CD1c-positive myeloid dendritic cell (primary cell): Measurements from ENCODE around the gene AFG3L2.

Experiments used
- DNase-seq: peaks from one replicate; pipeline ENCODE4 v3.0.0-alpha.2; 2016; ENCODE audit errors: extremely low spot score

AFG3L2 gene

DNA sequence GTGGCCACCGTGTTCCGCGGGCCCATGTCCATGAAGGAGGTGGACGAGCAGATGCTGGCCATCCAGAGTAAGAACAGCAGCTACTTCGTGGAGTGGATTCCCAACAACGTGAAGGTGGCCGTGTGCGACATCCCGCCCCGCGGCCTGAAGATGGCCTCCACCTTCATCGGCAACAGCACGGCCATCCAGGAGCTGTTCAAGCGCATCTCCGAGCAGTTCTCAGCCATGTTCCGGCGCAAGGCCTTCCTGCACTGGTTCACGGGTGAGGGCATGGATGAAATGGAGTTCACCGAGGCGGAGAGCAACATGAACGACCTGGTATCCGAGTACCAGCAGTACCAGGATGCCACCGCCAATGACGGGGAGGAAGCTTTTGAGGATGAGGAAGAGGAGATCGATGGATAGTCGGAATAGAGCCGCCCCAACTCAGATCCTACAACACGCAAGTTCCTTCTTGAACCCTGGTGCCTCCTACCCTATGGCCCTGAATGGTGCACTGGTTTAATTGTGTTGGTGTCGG is 51.2 kb downstream of the AFG3L2 start:
- DNase-seq = no peak

DNA sequence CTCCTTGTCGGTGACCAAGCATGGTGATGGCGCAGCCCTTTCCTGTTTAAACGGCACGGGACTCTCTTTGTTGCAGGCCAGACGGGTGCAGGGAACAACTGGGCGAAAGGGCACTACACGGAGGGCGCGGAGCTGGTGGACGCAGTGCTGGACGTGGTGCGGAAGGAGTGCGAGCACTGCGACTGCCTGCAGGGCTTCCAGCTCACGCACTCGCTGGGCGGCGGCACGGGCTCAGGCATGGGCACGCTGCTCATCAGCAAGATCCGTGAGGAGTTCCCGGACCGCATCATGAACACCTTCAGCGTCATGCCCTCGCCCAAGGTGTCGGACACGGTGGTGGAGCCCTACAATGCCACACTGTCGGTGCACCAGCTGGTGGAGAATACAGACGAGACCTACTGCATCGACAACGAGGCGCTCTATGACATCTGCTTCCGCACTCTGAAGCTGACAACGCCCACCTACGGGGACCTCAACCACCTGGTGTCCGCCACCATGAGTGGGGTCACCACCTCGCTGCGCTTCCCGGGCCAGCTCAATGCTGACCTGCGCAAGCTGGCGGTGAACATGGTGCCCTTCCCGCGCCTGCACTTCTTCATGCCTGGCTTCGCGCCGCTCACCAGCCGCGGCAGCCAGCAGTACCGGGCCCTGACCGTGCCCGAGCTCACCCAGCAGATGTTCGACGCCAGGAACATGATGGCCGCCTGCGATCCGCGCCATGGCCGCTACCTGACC is 51.9 kb downstream of the AFG3L2 start:
- no peak for DNase-seq

DNA sequence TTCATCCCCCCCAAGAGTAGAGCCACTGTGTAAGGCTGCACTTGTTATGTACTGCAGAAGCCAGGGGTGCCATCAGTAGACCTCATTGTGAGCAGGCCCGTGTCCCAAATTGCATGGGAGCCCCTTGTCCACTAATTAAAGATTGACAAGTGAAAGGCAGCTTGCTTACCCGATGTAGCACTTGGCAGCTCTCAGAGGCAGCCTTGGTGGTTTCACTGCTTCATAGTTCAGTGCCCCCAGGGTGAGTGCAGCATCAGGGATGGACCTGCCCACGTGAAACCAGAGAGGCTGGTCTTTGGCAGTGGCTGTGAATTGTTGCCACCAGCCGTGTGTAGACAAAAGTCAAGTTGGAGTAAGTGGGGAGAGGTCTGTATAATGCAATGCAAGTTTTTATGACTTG is 55.7 kb downstream of the AFG3L2 start:
- DNase-seq = no peak

DNA sequence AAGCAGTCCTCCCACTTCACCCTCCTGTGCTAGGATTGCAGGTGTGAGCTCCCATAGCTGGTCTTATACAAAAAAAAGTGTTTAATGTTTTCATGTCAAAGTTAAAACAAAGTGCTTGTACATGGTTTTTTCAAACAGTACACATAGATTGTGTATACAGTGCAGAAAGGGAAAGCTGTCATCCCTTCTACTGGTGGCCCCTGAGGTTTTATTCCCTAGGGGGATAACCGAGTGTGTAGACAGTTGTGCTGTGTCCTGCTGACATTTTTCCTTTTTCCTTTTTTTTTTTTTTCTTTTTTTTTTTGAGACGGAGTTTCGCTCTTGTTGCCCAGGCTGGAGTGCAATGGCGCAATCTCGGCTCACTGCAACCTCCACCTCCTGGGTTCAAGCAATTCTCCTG is 58.2 kb downstream of the AFG3L2 start:
- no peak for DNase-seq

DNA sequence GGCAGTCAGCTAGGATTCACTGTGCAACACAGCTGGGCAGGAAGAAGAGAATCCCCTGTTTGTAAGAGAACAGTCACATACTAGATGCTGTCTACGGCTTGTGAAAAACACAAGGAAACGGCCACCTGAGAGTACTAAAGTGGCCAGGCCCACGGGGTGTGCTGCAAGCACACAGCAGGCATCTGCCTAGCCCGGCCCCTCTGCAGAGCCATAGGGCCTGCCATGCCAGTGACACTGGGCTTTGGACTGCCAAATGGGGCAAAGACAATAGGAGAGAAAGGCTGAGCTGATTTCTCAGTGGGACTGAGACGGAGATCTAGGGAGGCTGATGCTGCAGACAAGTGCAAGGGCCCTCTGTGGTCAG is 58.7 kb downstream of the AFG3L2 start:
- no peak for DNase-seq

DNA sequence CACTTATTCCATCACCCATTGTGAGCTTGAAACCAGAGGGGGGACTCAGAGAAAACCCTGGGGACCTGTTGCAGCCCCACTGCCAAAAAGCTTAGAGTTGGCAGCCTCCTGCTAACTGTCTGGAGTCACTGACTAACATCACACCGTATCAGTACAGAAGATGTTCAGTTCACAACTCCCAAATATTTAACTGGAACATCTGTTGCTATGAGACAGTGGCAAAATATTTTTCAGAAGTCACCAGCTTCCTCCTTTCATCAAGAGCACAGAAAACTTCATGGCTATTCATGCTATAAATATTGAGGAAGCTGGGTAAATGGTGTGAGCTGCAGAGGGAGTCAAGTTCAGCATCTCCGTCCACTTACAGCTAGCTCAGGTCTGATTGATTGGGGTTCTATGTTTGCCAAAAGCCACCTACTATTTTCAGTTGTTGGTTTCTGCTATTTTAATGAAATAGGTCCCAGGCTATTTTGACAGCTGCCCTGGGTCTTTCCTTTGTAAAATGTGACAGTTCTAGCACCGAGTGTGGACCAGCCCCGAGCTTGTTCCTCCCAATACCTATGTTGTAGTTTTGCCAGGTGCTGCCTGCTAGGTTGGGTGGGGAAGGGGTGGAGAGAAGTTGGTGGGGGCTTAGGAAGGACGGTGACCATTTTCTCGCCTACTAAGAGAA is 59.2 kb downstream of the AFG3L2 start:
- DNase-seq = peak; percentile 84

DNA sequence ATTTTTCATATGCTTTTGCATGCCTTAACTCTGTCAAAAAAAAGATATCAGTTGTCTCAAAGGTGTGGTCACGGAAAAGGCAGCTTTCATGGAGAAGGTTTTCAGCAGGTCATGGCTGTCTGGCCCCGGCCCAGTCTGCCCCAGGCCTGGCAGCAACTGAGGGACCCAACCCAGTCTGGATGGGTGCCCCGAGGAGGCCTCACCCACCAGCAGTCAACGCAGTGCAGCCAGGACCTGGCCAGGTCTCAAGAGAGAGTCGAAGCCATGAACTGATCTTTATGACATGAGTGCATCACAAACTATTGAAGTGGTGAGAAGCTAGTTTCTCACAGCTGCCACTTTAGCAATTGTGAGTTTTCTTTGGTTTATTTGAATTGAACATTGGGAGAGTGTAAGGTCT is 61.1 kb downstream of the AFG3L2 start:
- DNase-seq = no peak

DNA sequence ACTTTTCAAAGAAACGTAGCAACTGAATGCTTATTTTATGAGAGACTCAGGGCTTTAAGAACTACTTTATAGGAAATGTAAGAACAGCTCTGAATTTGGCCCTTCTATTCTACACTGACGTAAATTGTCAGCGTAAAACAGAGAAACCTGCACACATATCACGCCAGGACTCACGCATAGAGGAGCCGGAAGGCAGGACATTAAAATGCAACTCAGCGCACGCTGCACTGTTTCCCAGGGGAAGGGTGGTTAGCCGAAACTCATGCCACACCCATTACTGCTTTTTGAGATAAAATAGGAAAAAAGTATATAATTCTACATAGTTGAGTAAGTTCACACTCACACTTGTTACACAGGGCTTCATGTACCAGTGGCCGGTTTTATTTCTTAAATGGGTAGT is 61.5 kb downstream of the AFG3L2 start:
- no peak for DNase-seq

DNA sequence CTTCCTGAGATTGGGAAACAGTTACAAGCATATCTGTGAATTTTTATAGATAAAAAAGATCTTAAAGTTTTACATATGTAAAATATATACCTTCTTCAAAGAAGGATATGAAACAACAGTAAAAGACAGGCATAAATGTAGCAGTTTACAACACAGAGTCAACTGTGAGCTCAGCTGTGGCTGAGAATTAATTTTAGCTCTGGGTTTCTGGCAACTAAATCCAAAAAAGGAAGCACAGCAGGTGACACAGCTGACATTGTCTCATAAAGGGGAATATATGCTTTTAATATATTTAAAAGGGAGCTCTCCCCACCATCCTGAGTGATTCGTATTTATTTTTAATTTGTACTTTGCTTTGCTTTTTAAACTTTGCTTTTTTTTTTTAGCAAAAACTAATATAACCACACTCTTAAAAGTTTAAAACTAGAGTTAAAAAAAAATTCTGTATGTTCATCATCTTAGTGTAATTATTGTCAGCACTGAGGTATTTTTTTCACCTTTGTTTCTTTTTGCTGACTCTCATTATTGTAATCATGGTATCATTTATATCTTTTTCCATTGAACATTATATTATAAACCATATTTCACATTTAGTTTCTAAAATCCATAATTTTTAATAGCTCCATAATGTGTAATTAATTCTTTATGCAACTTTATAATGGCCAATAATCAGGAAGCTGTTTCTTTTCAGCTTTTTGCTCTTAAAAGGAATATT is 62.3 kb downstream of the AFG3L2 start:
- peak; percentile 40 for DNase-seq

DNA sequence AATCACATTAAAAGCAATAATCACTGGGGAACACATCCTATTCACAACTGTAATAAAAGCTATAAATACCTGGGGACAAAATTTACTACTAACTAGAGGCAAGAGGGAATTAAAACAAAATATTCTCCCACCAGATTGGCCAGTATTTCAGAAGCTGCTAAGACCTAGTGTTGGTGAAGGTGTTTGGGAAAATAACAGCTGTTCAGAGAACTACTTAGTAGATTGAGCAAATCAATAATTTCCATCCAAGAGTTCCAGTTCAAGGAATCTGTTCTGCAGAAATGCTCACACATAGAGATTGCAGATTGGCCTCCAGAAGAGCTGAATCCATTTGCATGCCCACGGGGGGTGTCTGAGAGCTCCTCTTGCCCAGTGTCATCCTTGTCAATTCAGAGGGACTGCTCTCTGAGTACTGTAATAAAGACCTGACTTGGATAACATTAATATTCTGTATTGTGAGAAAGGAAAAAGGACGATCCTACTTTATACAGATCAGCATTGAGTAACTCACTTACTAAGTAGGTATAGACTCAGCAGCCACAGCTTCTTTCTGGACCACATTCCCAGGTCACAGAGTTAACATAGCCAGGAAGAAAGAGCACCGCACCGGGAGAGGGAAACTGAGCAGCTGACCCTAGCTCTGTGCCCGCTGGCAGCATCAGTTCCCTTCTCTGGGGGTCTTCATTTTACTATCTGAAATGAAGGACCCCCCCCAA is 63.3 kb downstream of the AFG3L2 start:
- DNase-seq = no peak

DNA sequence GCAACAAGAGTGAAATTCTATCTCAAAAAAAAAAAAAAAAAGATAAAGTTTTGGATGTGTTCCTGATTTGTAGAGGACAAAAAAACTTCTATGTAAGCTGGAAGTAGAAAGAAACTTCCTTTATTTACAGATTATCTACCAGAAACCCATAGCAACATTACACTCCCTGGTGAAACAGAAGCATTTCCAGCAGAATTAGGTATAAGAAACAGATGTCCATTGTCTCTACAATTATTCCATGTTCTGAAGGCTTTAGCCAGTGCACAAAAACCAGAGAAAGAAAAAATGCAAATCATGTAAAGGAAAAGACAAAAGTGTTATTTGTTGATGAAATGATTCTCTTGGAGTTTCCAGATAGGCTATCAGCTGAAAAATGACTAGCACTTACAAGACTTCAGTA is 64.1 kb downstream of the AFG3L2 start:
- no peak for DNase-seq

DNA sequence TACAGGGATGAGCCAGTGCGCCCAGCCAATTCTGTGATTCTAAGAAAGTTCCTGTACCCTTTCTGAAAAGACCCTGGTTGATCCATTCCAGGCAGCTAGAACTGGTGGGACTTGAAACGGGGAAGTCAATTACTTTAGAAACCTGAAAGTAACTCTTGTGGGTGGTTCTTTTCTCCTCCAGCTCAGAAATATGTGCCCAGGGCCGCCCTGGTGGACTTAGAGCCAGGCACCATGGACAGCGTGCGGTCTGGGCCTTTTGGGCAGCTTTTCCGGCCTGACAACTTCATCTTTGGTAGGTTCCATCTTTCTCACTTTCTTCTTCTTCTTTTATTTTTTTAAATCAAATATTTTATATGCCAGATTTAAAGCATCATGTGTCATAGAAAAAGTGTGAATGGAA is 66.3 kb downstream of the AFG3L2 start:
- peak; percentile 58 for DNase-seq

DNA sequence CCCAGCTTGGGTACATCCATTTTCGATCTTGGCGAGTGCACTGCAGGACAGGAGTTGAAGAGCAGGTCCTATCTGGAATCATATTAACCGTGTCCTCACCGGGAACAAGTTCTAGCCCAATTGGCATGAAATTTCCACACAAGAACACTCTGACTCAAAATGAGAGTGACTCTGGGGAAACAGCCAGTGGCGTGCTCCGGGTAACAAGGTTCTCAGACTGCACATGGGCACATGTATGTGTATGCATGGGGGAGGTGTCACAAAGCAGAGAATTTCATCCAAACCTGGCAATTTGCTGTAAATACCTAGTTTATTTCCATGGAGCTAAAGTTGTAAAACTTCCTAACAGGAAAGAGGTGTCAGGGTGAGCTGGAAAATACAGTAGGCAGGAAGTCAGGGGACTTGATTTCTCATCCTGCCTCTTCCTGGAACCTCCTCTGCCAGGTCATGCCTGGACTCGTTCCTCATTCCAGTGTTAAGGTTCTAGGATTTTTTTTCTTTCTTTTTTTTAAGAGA is 67.3 kb downstream of the AFG3L2 start:
- DNase-seq = peak; percentile 79

DNA sequence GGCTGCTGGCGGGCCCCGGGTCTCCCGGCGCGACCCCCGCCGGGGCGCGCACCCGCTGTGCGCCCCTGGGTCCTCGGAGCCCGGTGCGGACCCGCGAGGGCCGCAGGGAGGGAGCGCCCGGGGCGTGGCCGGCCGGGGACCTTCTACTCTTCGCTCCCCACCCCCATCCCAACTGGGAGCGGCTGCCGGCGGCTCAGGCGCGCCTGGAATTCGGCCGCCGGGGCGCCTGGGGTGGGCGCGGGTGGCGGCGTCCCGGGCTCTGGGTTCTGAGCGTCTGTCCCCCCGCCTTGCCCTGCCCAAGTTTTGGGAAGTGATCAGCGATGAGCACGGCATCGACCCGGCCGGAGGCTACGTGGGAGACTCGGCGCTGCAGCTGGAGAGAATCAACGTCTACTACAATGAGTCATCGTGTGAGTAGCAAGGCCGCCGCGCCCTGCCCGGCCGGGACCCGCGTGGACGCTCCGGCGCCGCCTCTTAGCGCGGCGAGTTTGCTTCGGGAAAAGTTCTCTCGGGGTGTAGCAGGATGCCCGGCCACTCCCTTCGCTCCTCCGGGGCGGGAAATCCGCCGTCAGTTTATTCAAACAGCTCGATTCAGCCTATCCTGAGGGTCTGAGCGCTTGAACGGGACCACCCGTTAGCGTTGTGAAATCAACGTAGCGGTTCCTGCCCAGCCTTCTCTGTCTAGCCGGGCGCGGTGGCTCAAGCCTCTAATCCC is 68.5 kb downstream of the AFG3L2 start:
- DNase-seq = peak; percentile 96

DNA sequence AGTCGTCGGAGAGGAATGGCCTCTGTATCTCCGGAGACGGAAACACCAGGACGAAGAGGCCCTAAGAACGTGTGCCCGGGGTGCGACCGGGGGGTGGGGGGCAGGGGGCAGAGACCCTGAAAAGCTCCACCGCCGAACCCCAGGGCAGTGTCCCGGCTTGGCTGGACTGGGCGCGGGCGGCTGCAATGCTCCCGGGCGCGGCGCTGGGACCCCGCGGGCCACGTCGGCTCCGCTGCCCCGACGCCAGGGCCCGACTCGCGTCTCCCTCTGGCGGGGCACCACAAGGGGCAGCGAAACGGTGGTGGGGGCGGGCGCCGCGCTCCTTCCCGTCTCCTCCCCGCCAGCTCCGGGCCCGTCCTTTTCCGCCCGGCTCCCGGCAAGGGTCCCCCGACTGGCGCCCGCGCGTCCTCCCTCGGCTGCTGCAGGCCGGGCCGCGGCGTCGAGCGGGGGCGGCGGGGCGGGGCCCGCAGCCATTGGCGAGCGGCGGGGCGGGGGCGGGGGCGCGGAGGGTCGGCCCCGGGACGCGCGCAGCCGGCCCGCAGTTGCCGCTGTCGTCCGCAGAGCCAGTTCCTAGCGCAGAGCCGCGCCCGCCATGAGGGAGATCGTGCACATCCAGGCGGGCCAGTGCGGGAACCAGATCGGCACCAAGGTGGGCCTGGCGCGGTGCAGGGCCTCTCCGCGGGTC is 69.2 kb downstream of the AFG3L2 start, which contains the start of gene TUBB6:
Gene TUBB6 (plus strand): TSS at position 541 of the 685 bp plus-strand sequence. CDS start 52 bp downstream, at position 593.
- peak; percentile 92 for DNase-seq

DNA sequence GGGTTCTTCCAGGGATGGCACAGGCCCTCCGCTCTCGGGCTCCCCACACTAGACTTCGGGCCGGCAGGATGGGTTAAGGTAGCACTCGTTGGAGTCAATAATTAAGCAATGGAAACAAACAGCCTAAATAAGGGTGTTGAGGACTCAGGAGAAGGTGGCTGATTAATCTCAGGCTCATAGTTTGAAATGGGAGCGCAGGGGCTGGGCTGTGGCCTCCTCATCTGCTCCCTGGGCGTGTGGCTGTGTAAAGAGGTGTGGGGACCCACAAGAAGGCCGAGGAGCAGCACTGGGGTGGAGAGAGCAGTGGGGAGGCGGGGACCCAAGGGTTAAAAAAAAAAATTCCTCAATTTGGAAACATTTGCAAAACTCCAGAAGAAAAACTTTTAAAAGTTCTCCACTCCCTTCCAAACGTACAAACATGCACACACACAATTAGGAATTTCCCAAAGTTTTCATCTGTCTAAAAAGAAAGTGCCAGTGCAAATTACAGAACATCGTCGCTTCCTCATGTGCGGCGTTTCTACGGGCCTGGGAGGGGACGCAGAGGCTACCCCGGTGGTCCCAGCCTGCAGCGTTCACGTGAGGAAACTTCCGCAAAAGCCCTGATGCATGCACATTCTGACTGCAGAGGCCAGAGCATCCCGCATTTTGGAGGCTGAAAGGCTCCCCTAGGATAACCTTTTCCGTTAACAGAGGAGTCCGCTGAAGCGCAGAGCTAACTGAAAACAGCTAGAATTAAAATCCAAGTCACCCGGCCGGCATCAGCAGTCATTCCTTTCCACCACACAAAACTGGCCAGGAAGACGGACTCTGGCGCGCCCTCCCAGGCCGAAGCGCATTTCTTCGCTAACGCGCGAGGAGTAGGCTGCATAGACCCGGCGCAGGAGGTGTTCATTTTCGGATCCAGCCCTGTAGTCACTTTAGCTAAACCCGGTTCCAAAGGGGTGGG is 70.0 kb downstream of the AFG3L2 start:
- peak; percentile 70 for DNase-seq

DNA sequence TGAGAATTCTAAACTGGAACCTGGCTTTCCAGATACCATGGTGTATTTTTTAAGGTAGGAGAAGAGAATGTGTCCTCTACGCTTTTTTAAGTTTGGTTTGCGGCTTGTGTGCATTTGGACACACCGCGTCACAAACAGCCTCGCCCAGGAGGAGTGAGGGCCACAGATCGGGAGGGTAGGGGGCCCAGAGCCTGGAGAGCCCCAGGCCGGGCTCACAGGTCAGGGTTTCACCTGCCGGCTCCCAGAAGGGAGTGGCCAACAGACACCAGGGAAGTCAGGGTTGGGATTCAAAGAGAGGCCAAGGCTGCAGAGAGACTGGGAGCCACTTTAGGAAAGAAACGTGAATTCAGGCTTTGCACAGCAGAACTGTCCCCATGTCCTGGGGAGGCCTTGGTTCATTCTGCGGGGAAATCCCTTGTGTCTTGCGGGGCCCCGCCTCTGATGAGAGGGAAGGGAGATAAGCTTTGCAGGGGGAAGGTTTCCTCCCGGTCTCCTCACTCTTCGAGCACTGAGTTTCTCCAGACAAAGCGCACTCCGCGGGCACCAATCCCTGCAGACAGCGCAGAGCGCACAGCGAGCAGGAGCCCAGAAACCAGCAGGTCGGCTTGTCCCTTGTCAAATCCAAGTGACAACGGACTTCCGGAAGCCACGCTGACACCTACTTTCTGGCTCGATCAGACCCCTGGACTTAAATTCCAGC is 70.9 kb downstream of the AFG3L2 start:
- DNase-seq = no peak

DNA sequence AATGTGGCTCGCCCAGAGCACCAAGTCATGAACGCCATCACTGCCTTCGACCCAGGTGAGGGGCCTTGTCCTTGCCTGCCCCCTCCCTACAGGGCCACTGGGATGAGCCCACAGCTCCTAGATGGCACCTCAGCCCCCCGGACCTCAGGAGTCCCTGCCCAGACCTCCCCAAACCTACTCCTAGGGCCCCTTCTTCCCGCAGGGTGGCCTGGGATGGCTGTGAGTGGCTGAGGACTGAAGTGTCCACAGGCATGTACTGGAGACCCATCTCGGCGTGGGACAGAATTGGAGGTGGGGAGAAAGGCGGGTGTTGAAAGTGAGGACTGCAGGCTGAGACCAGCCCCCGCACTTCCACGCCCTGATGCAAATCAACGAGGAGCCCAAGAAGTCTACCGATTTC is 71.8 kb downstream of the AFG3L2 start:
- DNase-seq = no peak
